ENCODE measurements around the gene CLEC16A.

CLEC16A gene

GRCh38 chr16:11224894-11225676 lies 280.7 kb downstream of the CLEC16A start:
- intact Hi-C loops (cut with DNase I) = no loop called here
- peak in 6 of 42 donors; percentile 13 to 45 (median 24) for DNase-seq

GRCh38 chr16:11225677-11226549 lies 281.5 kb downstream of the CLEC16A start:
- DNase-seq = no peak
- intact Hi-C loops (cut with DNase I) = no loop called here

- no peak for DNase-seq
- intact Hi-C loops (cut with DNase I) = no loop called here
These were observed 285.1 kb downstream of the CLEC16A start for GRCh38 chr16:11229432-11229831.

GRCh38 chr16:11229906-11230305 lies 285.5 kb downstream of the CLEC16A start:
- intact Hi-C loops (cut with DNase I) = no loop called here
- no peak for DNase-seq

GRCh38 chr16:11231367-11231970 lies 287.1 kb downstream of the CLEC16A start:
- no peak for DNase-seq
- intact Hi-C loops (cut with DNase I) = no loop called here

Measured in head of caudate nucleus (tissue), 42 donors.